NCI-H510A (cell line): Measurements from ENCODE around the gene USH2A.

Experiments
- DNase-seq: peaks from one replicate; lab custom pipeline; 2025; lab: John Stamatoyannopoulos, UW

Gene USH2A

GRCh38 chr1:215926670-215927069 is 496.6 kb downstream of the USH2A start:
- DNase-seq = no peak

- no peak for DNase-seq
Measured at GRCh38 chr1:215923129-215923824, 500.0 kb downstream of the USH2A start.

GRCh38 chr1:215911406-215911968 is 511.8 kb downstream of the USH2A start:
- no peak for DNase-seq

GRCh38 chr1:215905493-215906115 is 517.6 kb downstream of the USH2A start:
- DNase-seq = no peak

GRCh38 chr1:215900684-215901083 is 522.6 kb downstream of the USH2A start:
- DNase-seq = no peak

- no peak for DNase-seq
Measured at GRCh38 chr1:215899901-215900300, 523.3 kb downstream of the USH2A start.

GRCh38 chr1:215895893-215896292 is 527.4 kb downstream of the USH2A start:
- no peak for DNase-seq

GRCh38 chr1:215895276-215895675 is 528.0 kb downstream of the USH2A start:
- DNase-seq = no peak

GRCh38 chr1:215894617-215895016 is 528.6 kb downstream of the USH2A start:
- DNase-seq = no peak

GRCh38 chr1:215891266-215892057 is 531.8 kb downstream of the USH2A start:
- DNase-seq = no peak

- DNase-seq = no peak
Measured at GRCh38 chr1:215890438-215890837, 532.8 kb downstream of the USH2A start.

GRCh38 chr1:215889871-215890270 is 533.4 kb downstream of the USH2A start:
- DNase-seq = no peak

- no peak for DNase-seq
Measured at GRCh38 chr1:215888159-215888558, 535.1 kb downstream of the USH2A start.

GRCh38 chr1:215887627-215888026 is 535.6 kb downstream of the USH2A start:
- DNase-seq = no peak

GRCh38 chr1:215883004-215883403 is 540.2 kb downstream of the USH2A start:
- DNase-seq = no peak

GRCh38 chr1:215878843-215879242 is 544.4 kb downstream of the USH2A start:
- DNase-seq = no peak

GRCh38 chr1:215878128-215878527 is 545.1 kb downstream of the USH2A start:
- DNase-seq = no peak

GRCh38 chr1:215877452-215877951 is 545.7 kb downstream of the USH2A start:
- DNase-seq = no peak

GRCh38 chr1:215875712-215876111 is 547.5 kb downstream of the USH2A start:
- no peak for DNase-seq

- DNase-seq = no peak
Measured at GRCh38 chr1:215875236-215875635, 548.0 kb downstream of the USH2A start.

- DNase-seq = no peak
Measured at GRCh38 chr1:215872658-215873057, 550.6 kb downstream of the USH2A start.

- no peak for DNase-seq
Measured at GRCh38 chr1:215868500-215868899, 554.7 kb downstream of the USH2A start.

- no peak for DNase-seq
Measured at GRCh38 chr1:215865060-215865459, 558.2 kb downstream of the USH2A start.
